SU-DHL-6 (cell line): ENCODE data around the gene LRRC75B.

Experiments
- H2AFZ ChIP-seq: fragments of 200-600 bp; sonication (generic); 2 replicates; pipeline ENCODE4 v1.6.1; 2014; ENCODE audit warnings: low read depth, mild to moderate bottlenecking, moderate library complexity, mixed read lengths, antibody characterized with exemption, low read length; ENCODE audit not compliant: severe bottlenecking
- H3F3A ChIP-seq: fragments of 200-600 bp; shearing (Covaris generic); 2 replicates; pipeline ENCODE4 v1.6.0; 2016; ENCODE audit warnings: antibody characterized with exemption, mild to moderate bottlenecking; ENCODE audit not compliant: insufficient read depth
- H3K27ac ChIP-seq: fragments of 200-600 bp; sonication (generic); 2 replicates; pipeline ENCODE4 v1.5.1; 2016; ENCODE audit warnings: low read depth, mild to moderate bottlenecking, low read length, moderate library complexity, mixed read lengths
- H3K27me3 ChIP-seq: fragments of 200-600 bp; sonication (generic), shearing (Covaris generic); 2 replicates; pipeline ENCODE4 v1.6.0; 2014; ENCODE audit warnings: mild to moderate bottlenecking, low read length
- H3K36me3 ChIP-seq: fragments of 200-600 bp; sonication (generic); 2 replicates; pipeline ENCODE4 v1.6.1; 2014; ENCODE audit warnings: mild to moderate bottlenecking, low read length, mixed read lengths
- H3K4me2 ChIP-seq: fragments of 300-600, 200-600 bp; shearing (Covaris generic), sonication (generic); 2 replicates; pipeline ENCODE4 v1.6.0; 2014; ENCODE audit warnings: low read length, low read depth, mild to moderate bottlenecking; ENCODE audit not compliant: poor library complexity, severe bottlenecking
- H3K4me3 ChIP-seq: fragments of 200-600 bp; sonication (generic); 2 replicates; pipeline ENCODE4 v1.5.1; 2014; ENCODE audit warnings: antibody characterized with exemption, low read length, mild to moderate bottlenecking, mixed read lengths; ENCODE audit not compliant: insufficient read depth, poor library complexity, severe bottlenecking
- H3K79me2 ChIP-seq: fragments of 200-600 bp; sonication (generic); 2 replicates; pipeline ENCODE4 v1.6.1; 2014; ENCODE audit warnings: mild to moderate bottlenecking, low read length, moderate library complexity; ENCODE audit not compliant: insufficient read depth
- H3K9ac ChIP-seq: fragments of 200-600 bp; sonication (generic); 2 replicates; pipeline ENCODE4 v1.7.0; 2014; ENCODE audit warnings: mild to moderate bottlenecking, low read length
- H3K9me2 ChIP-seq: fragments of 200-600 bp; sonication (generic); replicated peaks from 2 replicates; pipeline ENCODE4 v1.6.1; 2014; ENCODE audit warnings: low read length; ENCODE audit not compliant: insufficient read depth
- H3K9me3 ChIP-seq: fragments of 200-600 bp; sonication (generic); 2 replicates; pipeline ENCODE4 v1.6.1; 2014; ENCODE audit warnings: low read length, mixed read lengths; ENCODE audit not compliant: insufficient read depth
- H4K20me1 ChIP-seq: fragments of 200-600 bp; sonication (generic); 2 replicates; pipeline ENCODE4 v1.6.1; 2014; ENCODE audit warnings: low read depth, mild to moderate bottlenecking, antibody characterized with exemption, low read length, moderate library complexity, mixed read lengths
- EZH2phosphoT487 ChIP-seq: fragments of 200-600 bp; sonication (generic), shearing (Covaris generic); conservative IDR thresholded peaks from 2 replicates; pipeline ENCODE4 v1.6.1; 2018; ENCODE audit warnings: mild to moderate bottlenecking, antibody characterized with exemption, low read length, moderate library complexity, mixed read lengths
- TF ChIP-seq, protein P1 (sequence below): fragments of 200-600 bp; sonication (generic); IDR thresholded peaks from one replicate; pipeline ENCODE4 v1.5.1; 2017; ENCODE audit warnings: antibody characterized with exemption, mild to moderate bottlenecking, low read length, moderate library complexity; ENCODE audit not compliant: insufficient read depth, poor library complexity, severe bottlenecking

LRRC75B gene

DNA sequence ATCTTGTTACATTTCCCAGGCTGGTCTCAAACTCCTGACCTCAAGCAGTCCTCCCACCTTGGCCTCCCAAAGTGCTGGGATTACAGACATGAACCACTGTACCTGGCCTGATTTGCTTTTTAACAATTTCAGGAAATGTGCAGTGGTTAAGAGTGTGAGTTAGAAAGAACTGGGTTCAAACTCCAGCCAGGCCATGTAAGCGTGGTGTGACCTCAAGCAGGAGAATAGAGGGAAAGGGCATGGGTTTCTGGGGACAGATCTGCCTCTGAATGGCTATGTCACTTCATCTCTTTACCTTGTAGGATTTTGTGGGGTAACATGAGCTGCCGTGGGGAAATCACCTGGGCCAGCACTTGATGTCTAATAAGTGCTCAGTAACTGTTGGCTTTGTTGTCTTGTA lies 27.8 kb downstream of the LRRC75B start:
- H3K79me2 ChIP-seq, result peaks cover 70% of the 10 kb centered on the region
- peaks cover 12% of the 10 kb centered on the region; the same call in 1 of the 2 replicates for H4K20me1 ChIP-seq
- no peaks in the 10 kb centered on the region for H3K9me3 ChIP-seq
- H3K27ac ChIP-seq, result no peak overlapping the region
- H3F3A ChIP-seq, result no peaks in the 10 kb centered on the region
- H3K9me2 ChIP-seq, result no peaks in the 10 kb centered on the region
- no peaks in the 10 kb centered on the region for H3K27me3 ChIP-seq
- TF ChIP-seq, protein P1, sequence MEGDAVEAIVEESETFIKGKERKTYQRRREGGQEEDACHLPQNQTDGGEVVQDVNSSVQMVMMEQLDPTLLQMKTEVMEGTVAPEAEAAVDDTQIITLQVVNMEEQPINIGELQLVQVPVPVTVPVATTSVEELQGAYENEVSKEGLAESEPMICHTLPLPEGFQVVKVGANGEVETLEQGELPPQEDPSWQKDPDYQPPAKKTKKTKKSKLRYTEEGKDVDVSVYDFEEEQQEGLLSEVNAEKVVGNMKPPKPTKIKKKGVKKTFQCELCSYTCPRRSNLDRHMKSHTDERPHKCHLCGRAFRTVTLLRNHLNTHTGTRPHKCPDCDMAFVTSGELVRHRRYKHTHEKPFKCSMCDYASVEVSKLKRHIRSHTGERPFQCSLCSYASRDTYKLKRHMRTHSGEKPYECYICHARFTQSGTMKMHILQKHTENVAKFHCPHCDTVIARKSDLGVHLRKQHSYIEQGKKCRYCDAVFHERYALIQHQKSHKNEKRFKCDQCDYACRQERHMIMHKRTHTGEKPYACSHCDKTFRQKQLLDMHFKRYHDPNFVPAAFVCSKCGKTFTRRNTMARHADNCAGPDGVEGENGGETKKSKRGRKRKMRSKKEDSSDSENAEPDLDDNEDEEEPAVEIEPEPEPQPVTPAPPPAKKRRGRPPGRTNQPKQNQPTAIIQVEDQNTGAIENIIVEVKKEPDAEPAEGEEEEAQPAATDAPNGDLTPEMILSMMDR, result no peak
- no peak for TF ChIP-seq EZH2phosphoT487
- no peak overlapping the region for H2AFZ ChIP-seq
- H3K4me3 ChIP-seq, result no peak overlapping the region
- no peak overlapping the region for H3K4me2 ChIP-seq
- no peak overlapping the region for H3K9ac ChIP-seq
- H3K36me3 ChIP-seq, result peaks cover 14% of the 10 kb centered on the region

DNA sequence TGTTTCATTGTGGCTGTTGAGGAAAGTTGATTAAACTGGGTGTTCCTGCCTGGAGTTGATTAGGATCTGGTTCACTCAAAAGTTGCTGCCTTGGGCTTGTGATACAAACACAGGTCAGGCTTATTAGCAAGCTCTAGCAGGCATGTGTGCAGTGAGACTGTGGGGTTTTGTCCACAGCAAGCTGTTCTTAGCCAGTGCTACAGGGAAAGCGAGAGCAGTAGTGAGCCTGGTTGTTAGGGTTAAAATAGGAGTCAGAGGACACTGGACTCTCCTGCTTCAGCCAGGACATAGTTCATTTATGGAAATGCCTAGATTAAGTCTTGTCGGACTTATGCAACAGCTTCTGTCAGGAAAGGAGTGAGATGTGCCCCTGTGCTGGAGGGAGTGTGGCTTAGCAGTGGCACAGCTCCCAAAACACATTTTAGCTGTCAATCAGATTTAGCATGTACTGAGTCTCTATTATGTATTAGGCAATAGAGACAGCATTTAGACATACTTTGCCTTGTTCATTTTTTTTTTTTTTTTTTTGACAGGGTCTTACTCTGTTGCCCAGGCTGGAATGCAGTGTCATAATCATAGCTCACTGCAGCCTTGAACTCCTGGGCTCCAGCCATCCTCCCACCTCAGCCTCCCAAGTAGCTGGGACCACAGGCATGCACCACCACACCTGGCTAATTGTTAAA lies 28.4 kb downstream of the LRRC75B start:
- Histone ChIP-seq H3K79me2 (peaks cover 74% of the 10 kb centered on the region), H4K20me1 (peaks cover 12% of the 10 kb centered on the region; the same call in 1 of the 2 replicates), H3K27ac (no peak overlapping the region), H3K9me2 (no peaks in the 10 kb centered on the region), H2AFZ (no peak overlapping the region), H3K4me3 (no peak overlapping the region), H3K4me2 (no peak overlapping the region), H3K27me3 (no peaks in the 10 kb centered on the region), H3F3A (no peaks in the 10 kb centered on the region), H3K9me3 (no peaks in the 10 kb centered on the region), H3K36me3 (peaks cover 14% of the 10 kb centered on the region), H3K9ac (no peak overlapping the region)
- TF ChIP-seq, protein P1, result no peak
- no peak for TF ChIP-seq EZH2phosphoT487

DNA sequence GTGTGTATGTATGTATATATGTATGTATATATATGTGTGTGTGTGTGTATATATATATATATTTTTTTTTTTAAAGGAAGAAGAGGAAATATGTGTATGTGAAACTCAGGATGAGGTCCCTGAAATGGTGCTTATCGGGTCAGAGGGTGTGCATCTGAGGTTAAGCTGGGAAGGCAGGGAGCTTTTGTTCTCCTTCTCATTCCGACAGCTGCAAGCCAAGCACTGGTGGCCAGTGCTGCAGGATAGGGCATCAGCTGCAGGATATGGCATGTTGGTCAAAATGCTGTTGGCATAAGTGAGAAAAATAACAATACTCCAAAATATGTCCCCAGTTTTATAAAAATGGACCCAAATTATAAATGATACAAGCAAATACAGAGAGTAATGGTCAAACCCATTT lies 29.6 kb downstream of the LRRC75B start:
- Histone ChIP-seq H3K36me3 (peaks cover 13% of the 10 kb centered on the region), H3K27ac (no peak overlapping the region), H2AFZ (no peak overlapping the region), H3K9me2 (no peaks in the 10 kb centered on the region), H3K4me2 (no peak overlapping the region), H4K20me1 (peaks cover 12% of the 10 kb centered on the region; the same call in 1 of the 2 replicates), H3F3A (no peaks in the 10 kb centered on the region), H3K4me3 (no peak overlapping the region), H3K9me3 (no peaks in the 10 kb centered on the region), H3K27me3 (no peaks in the 10 kb centered on the region), H3K9ac (no peak overlapping the region), H3K79me2 (peaks cover 87% of the 10 kb centered on the region)
- TF ChIP-seq, protein P1, result no peak
